H9 (cell line): Measurements from ENCODE around the gene CFDP1. TPM values are rescaled to one million over a fixed set of nuclear protein-coding genes. Genes with fewer than 3 reads are reported as not detected.
A peak's percentile ranks its signal among the peaks of the same experiment; 100 is the strongest.

Source experiments
- DNase-seq: peaks from one replicate; pipeline ENCODE4 v3.0.0-alpha.2; 2017
- H2AFZ ChIP-seq: one replicate; pipeline ENCODE4 v1.6.1; 2013; ENCODE audit warnings: mild to moderate bottlenecking, low read length, control low read depth, moderate library complexity
- H2AK5ac ChIP-seq: 2 replicates; pipeline ENCODE4 v1.6.1; 2013; ENCODE audit warnings: low read length, control low read depth, mixed read lengths; ENCODE audit not compliant: insufficient read length
- H2BK120ac ChIP-seq: one replicate; pipeline ENCODE4 v1.6.1; 2013; ENCODE audit warnings: low read depth, mild to moderate bottlenecking, low read length, control low read depth, inconsistent platforms; ENCODE audit not compliant: poor library complexity, severe bottlenecking
- H2BK12ac ChIP-seq: 2 replicates; pipeline ENCODE4 v1.6.1; 2013; ENCODE audit warnings: low read length, control low read depth, mixed read lengths, low read depth; ENCODE audit not compliant: insufficient read length
- H2BK15ac ChIP-seq: 2 replicates; pipeline ENCODE4 v1.6.1; 2013; ENCODE audit warnings: low read depth, low read length, control low read depth
- H2BK20ac ChIP-seq: one replicate; pipeline ENCODE4 v1.6.1; 2013; ENCODE audit warnings: low read depth, mild to moderate bottlenecking, low read length, control low read depth, inconsistent platforms; ENCODE audit not compliant: poor library complexity, severe bottlenecking
- H2BK5ac ChIP-seq: 2 replicates; pipeline ENCODE4 v1.6.1; 2013; ENCODE audit warnings: low read length, control low read depth, mixed read lengths; ENCODE audit not compliant: insufficient read length
- H3K14ac ChIP-seq: 2 replicates; pipeline ENCODE4 v1.6.1; 2013; ENCODE audit warnings: low read length, control low read depth; ENCODE audit not compliant: insufficient read depth
- H3K18ac ChIP-seq: 2 replicates; pipeline ENCODE4 v1.6.1; 2013; ENCODE audit warnings: low read depth, mild to moderate bottlenecking, mixed read lengths, low read length, control low read depth; ENCODE audit not compliant: insufficient read length
- H3K23ac ChIP-seq: 2 replicates; pipeline ENCODE4 v1.6.1; 2013; ENCODE audit warnings: low read length, control low read depth, mixed read lengths, low read depth; ENCODE audit not compliant: insufficient read length
- H3K23me2 ChIP-seq: 2 replicates; pipeline ENCODE4 v1.6.1; 2013; ENCODE audit warnings: low read depth, mild to moderate bottlenecking, mixed read lengths, low read length, control low read depth; ENCODE audit not compliant: insufficient read length, poor library complexity, severe bottlenecking
- H3K27ac ChIP-seq: 2 replicates; pipeline ENCODE4 v1.5.1; 2013; ENCODE audit warnings: low read length, control low read depth, mixed read lengths, low read depth; ENCODE audit not compliant: insufficient read length
- H3K27me3 ChIP-seq: 2 replicates; pipeline ENCODE4 v1.6.1; 2013; ENCODE audit warnings: low read length, control low read depth, inconsistent platforms; ENCODE audit not compliant: insufficient read depth
- H3K4ac ChIP-seq: 2 replicates; pipeline ENCODE4 v1.6.1; 2013; ENCODE audit warnings: low read depth, mild to moderate bottlenecking, control low read depth, inconsistent platforms, low read length, moderate library complexity
- H3K4me1 ChIP-seq: 2 replicates; pipeline ENCODE4 v1.6.1; 2013; ENCODE audit warnings: low read length, control low read depth, inconsistent platforms; ENCODE audit not compliant: insufficient read depth
- H3K4me2 ChIP-seq: 2 replicates; pipeline ENCODE4 v1.6.1; 2013; ENCODE audit warnings: low read length, control low read depth, mixed read lengths; ENCODE audit not compliant: insufficient read length, insufficient read depth
- H3K56ac ChIP-seq: 2 replicates; pipeline ENCODE4 v1.6.1; 2013; ENCODE audit warnings: low read depth, mild to moderate bottlenecking, mixed read lengths, low read length, control low read depth; ENCODE audit not compliant: insufficient read length
- H3K79me1 ChIP-seq: 2 replicates; pipeline ENCODE4 v1.6.1; 2013; ENCODE audit warnings: low read depth, mild to moderate bottlenecking, moderate library complexity, low read length, control low read depth, inconsistent platforms; ENCODE audit not compliant: insufficient read depth, poor library complexity, severe bottlenecking
- H3K79me2 ChIP-seq: 2 replicates; pipeline ENCODE4 v1.6.1; 2013; ENCODE audit warnings: low read length, control low read depth, inconsistent platforms; ENCODE audit not compliant: insufficient read depth
- H3K9ac ChIP-seq: 2 replicates; pipeline ENCODE4 v1.6.1; 2013; ENCODE audit warnings: low read length, control low read depth, mixed read lengths; ENCODE audit not compliant: insufficient read length; ENCODE audit errors: extremely low read depth
- H3K9me3 ChIP-seq: one replicate; pipeline ENCODE4 v1.6.1; 2013; ENCODE audit warnings: low read depth, low read length, inconsistent platforms; ENCODE audit not compliant: control insufficient read depth
- H3T11ph ChIP-seq: one replicate; pipeline ENCODE4 v1.6.1; 2013; ENCODE audit warnings: mild to moderate bottlenecking, low read length, control low read depth, inconsistent platforms
- H4K20me1 ChIP-seq: one replicate; pipeline ENCODE4 v1.6.1; 2013; ENCODE audit not compliant: control insufficient read depth, insufficient read length, insufficient read depth
- H4K5ac ChIP-seq: 2 replicates; pipeline ENCODE4 v1.6.1; 2013; ENCODE audit warnings: low read depth, mild to moderate bottlenecking, mixed read lengths, low read length, control low read depth; ENCODE audit not compliant: insufficient read length
- H4K8ac ChIP-seq: replicated peaks from 2 replicates; pipeline ENCODE4 v1.6.1; 2013; ENCODE audit warnings: low read length, control low read depth, mixed read lengths, low read depth; ENCODE audit not compliant: insufficient read length
- H4K91ac ChIP-seq: 2 replicates; pipeline ENCODE4 v1.6.1; 2013; ENCODE audit warnings: low read depth, mild to moderate bottlenecking, moderate library complexity, mixed read lengths, low read length, control low read depth; ENCODE audit not compliant: insufficient read length
- H3K27ac Mint-ChIP-seq, 3 experiments: 2 replicates in 2 of 3; 3 replicates in 1 of 3; pipeline ENCODE4 v1.8.0; 2020 to 2021; ENCODE audit warnings: mixed read lengths in 3 of 3, mild to moderate bottlenecking in 1 of 3, moderate library complexity in 1 of 3
- H3K27me3 Mint-ChIP-seq: 2 replicates; pipeline ENCODE4 v1.8.0; 2021; ENCODE audit warnings: low read depth, mild to moderate bottlenecking, moderate library complexity, mixed read lengths
- H3K36me3 Mint-ChIP-seq, 3 experiments: 2 replicates in 2 of 3; 3 replicates in 1 of 3; pipeline ENCODE4 v1.8.0; 2020 to 2021; ENCODE audit warnings: low read depth in 3 of 3, mixed read lengths in 3 of 3; ENCODE audit not compliant: insufficient read depth in 1 of 3
- H3K4me1 Mint-ChIP-seq, 2 experiments: 2 replicates each; pipeline ENCODE4 v1.8.0; 2020; ENCODE audit warnings: mixed read lengths in 2 of 2
- H3K4me3 Mint-ChIP-seq, 2 experiments: 2 replicates in 1 of 2; 3 replicates in 1 of 2; pipeline ENCODE4 v1.8.0; 2020 to 2021; ENCODE audit warnings: mild to moderate bottlenecking in 2 of 2, mixed read lengths in 2 of 2, moderate library complexity in 1 of 2
- H3K9me3 Mint-ChIP-seq, 2 experiments: 2 replicates in 1 of 2; 3 replicates in 1 of 2; pipeline ENCODE4 v1.8.0; 2020; ENCODE audit warnings: mild to moderate bottlenecking in 2 of 2, mixed read lengths in 2 of 2, moderate library complexity in 1 of 2
- CTCF ChIP-seq: fragments of 200-600 bp; sonication (generic); conservative IDR thresholded peaks from 3 replicates; pipeline ENCODE4 v1.8.0; 2021; ENCODE audit warnings: antibody characterized with exemption, mild to moderate bottlenecking
- WGBS: extraction: QIAGEN DNeasy Blood & Tissue Kit; methylation state at CpG from one replicate; pipeline ENCODE4 v1.1.7; 2013; ENCODE audit warnings: missing lambda C conversion rate, low lambda C conversion rate, mixed read lengths; ENCODE audit not compliant: insufficient read length; ENCODE audit errors: extremely low coverage; 5-methylcytosine and 5-hydroxymethylcytosine counted together
- total RNA-seq: library from RNA; stranded (reverse); gene quantifications from 2 replicates; pipeline ENCODE4 v1.2.1, GENCODE V29; 2021

The CFDP1 gene
- total RNA-seq, 1 experiment from 2014 or later = 89.2 TPM

- Histone ChIP-seq H3K18ac (no peak overlapping the region), H3K4ac (no peak overlapping the region), H3K27ac (no peak overlapping the region), H3K23ac (no peak overlapping the region), H3K79me1 (no peaks in the 10 kb centered on the region), H4K20me1 (no peaks in the 10 kb centered on the region), H3K79me2 (no peaks in the 10 kb centered on the region), H3K56ac (no peak overlapping the region), H3K27me3 (no peaks in the 10 kb centered on the region), H2BK120ac (no peak overlapping the region), H3K4me1 (no peaks in the 10 kb centered on the region), H3K9me3 (no peaks in the 10 kb centered on the region), H3K23me2 (no peaks in the 10 kb centered on the region), H2AFZ (no peak overlapping the region), H2BK15ac (no peak overlapping the region), H2AK5ac (no peak overlapping the region), H2BK20ac (no peak overlapping the region), H2BK12ac (no peak overlapping the region), H4K8ac (no peak overlapping the region), H2BK5ac (no peak overlapping the region), H4K5ac (no peak overlapping the region), H3K4me2 (no peak overlapping the region), H3K14ac (no peak overlapping the region), H3T11ph (no peak overlapping the region), H4K91ac (no peak overlapping the region), H3K9ac (no peak overlapping the region)
- Mint-ChIP-seq H3K9me3 (no peaks in the 10 kb centered on the region), H3K36me3 (peaks cover 5 to 21% (median 9%) of the 10 kb centered on the region in 3 experiments; a peak in 5 of 7 replicates), H3K4me1 (no peaks in the 10 kb centered on the region), H3K27ac (peak overlapping the region in 1 of 3 experiments; percentile 6; a peak in 2 of 7 replicates), H3K27me3 (no peaks in the 10 kb centered on the region; the same call in 1 of the 2 replicates), H3K4me3 (no peak overlapping the region)
- no peak for TF ChIP-seq CTCF
- no CpG with 5 or more reads among the region's 3 CpGs for WGBS
- DNase-seq = no peak
Observed at GRCh38 chr16:75362846-75363245, 70.5 kb downstream of the CFDP1 start.
